GM12878 (cell line): ENCODE results near the gene ELFN2.

Experiments
- CREB1 ChIP-seq: IDR thresholded peaks from 2 replicates; pipeline ENCODE4 v1.6.1; 2012; ENCODE audit warnings: low read depth, mild to moderate bottlenecking, inconsistent platforms
- EP300 ChIP-seq, 2 experiments: fragments of 150-350 bp in 1 of 2; IDR thresholded peaks; 2 replicates each; pipeline ENCODE4 v1.6.1; 2011 to 2012; ENCODE audit warnings: low read depth in 2 of 2, low read length in 2 of 2, borderline replicate concordance in 1 of 2, improper control_type of control experiment in 1 of 2, inconsistent platforms in 1 of 2; ENCODE audit not compliant: control insufficient read depth in 1 of 2
- NR2C2 ChIP-seq: IDR thresholded peaks from 2 replicates; pipeline ENCODE4 v1.6.1; 2011; ENCODE audit warnings: borderline replicate concordance, low read depth; ENCODE audit not compliant: control insufficient read depth, insufficient read length
- STAT1 ChIP-seq: fragments of 450-650 bp; conservative IDR thresholded peaks from 2 replicates; pipeline ENCODE4 v1.6.1; 2014; ENCODE audit warnings: antibody characterized with exemption, mild to moderate bottlenecking
- ZNF274 ChIP-seq: IDR thresholded peaks from one replicate; pipeline ENCODE4 v1.8.0; 2011; ENCODE audit not compliant: insufficient read length, insufficient read depth
- TF ChIP-seq, protein P1 (sequence below), 3 experiments: IDR thresholded peaks in 2 of 3; conservative IDR thresholded peaks in 1 of 3; 2 replicates each; pipeline ENCODE4 v1.5.1; 2011; ENCODE audit warnings: low read depth in 3 of 3, low read length in 3 of 3, mild to moderate bottlenecking in 3 of 3, control low read depth in 2 of 3, moderate library complexity in 2 of 3, inconsistent platforms in 1 of 3, mixed read lengths in 1 of 3; ENCODE audit not compliant: control insufficient read depth in 2 of 3, insufficient read depth in 1 of 3; ENCODE audit errors: extremely low read depth in 1 of 3
- TF ChIP-seq, protein P2 (sequence below): IDR thresholded peaks from 2 replicates; pipeline ENCODE4 v1.6.1; 2012; ENCODE audit warnings: mild to moderate bottlenecking, low read depth, low read length
- TF ChIP-seq, protein P3 (sequence below): IDR thresholded peaks from 2 replicates; pipeline ENCODE4 v1.6.1; 2011; ENCODE audit warnings: mild to moderate bottlenecking, low read depth, low read length, moderate library complexity; ENCODE audit not compliant: insufficient replicate concordance

DNA sequence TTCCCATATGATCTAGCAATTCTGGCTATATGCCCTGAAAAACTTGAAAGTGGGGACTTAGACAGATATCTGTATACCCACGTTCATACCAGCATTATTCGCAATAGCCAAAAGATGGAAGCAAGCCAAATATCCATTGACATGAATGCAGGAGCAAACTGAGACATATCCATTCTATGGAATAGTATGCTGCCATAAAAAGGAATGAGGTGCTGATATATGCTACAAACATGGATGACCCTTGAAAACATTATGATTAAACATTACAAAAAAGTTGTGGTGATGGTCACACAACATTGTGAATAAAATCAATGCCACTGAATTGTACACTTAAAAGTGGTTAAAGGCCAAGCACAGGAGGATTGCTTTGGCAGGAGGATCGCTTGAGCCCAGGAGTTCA is 33.4 kb upstream of the ELFN2 start:
- TF ChIP-seq EP300 (IDR thresholded peaks at IDR 0.05; ENCODE audit: borderline replicate concordance in 1 of 2, control insufficient read depth in 1 of 2, low read depth in 2 of 2, low read length in 2 of 2) (no peak), ZNF274 (no peak), NR2C2 (no peak), STAT1 (no peak), CREB1 (no peak)
- TF ChIP-seq, protein P1, sequence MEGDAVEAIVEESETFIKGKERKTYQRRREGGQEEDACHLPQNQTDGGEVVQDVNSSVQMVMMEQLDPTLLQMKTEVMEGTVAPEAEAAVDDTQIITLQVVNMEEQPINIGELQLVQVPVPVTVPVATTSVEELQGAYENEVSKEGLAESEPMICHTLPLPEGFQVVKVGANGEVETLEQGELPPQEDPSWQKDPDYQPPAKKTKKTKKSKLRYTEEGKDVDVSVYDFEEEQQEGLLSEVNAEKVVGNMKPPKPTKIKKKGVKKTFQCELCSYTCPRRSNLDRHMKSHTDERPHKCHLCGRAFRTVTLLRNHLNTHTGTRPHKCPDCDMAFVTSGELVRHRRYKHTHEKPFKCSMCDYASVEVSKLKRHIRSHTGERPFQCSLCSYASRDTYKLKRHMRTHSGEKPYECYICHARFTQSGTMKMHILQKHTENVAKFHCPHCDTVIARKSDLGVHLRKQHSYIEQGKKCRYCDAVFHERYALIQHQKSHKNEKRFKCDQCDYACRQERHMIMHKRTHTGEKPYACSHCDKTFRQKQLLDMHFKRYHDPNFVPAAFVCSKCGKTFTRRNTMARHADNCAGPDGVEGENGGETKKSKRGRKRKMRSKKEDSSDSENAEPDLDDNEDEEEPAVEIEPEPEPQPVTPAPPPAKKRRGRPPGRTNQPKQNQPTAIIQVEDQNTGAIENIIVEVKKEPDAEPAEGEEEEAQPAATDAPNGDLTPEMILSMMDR (IDR thresholded peaks at IDR 0.05 in 2 of 3, conservative IDR thresholded peaks at IDR 0.05 in 1 of 3; ENCODE audit: control insufficient read depth in 2 of 3, extremely low read depth in 1 of 3, insufficient read depth in 1 of 3, low read depth in 3 of 3, low read length in 3 of 3), result no peak
- TF ChIP-seq, protein P2, sequence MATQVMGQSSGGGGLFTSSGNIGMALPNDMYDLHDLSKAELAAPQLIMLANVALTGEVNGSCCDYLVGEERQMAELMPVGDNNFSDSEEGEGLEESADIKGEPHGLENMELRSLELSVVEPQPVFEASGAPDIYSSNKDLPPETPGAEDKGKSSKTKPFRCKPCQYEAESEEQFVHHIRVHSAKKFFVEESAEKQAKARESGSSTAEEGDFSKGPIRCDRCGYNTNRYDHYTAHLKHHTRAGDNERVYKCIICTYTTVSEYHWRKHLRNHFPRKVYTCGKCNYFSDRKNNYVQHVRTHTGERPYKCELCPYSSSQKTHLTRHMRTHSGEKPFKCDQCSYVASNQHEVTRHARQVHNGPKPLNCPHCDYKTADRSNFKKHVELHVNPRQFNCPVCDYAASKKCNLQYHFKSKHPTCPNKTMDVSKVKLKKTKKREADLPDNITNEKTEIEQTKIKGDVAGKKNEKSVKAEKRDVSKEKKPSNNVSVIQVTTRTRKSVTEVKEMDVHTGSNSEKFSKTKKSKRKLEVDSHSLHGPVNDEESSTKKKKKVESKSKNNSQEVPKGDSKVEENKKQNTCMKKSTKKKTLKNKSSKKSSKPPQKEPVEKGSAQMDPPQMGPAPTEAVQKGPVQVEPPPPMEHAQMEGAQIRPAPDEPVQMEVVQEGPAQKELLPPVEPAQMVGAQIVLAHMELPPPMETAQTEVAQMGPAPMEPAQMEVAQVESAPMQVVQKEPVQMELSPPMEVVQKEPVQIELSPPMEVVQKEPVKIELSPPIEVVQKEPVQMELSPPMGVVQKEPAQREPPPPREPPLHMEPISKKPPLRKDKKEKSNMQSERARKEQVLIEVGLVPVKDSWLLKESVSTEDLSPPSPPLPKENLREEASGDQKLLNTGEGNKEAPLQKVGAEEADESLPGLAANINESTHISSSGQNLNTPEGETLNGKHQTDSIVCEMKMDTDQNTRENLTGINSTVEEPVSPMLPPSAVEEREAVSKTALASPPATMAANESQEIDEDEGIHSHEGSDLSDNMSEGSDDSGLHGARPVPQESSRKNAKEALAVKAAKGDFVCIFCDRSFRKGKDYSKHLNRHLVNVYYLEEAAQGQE, result no peak
- TF ChIP-seq, protein P3, sequence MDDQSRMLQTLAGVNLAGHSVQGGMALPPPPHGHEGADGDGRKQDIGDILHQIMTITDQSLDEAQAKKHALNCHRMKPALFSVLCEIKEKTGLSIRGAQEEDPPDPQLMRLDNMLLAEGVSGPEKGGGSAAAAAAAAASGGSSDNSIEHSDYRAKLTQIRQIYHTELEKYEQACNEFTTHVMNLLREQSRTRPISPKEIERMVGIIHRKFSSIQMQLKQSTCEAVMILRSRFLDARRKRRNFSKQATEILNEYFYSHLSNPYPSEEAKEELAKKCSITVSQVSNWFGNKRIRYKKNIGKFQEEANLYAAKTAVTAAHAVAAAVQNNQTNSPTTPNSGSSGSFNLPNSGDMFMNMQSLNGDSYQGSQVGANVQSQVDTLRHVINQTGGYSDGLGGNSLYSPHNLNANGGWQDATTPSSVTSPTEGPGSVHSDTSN, result no peak
